GM19468 (cell line): Measurements from ENCODE around the gene NR3C1.
"Not testable (repeated sequence)": the region's sequence is repeated elsewhere in the genome, so short reads cannot be mapped to it uniquely, and the experiment has no call there.

ENCODE experiments used
- ATAC-seq: cut with Tn5 transposase; IDR thresholded peaks from one replicate; pipeline ENCODE4 v1.9.1; 2021; ENCODE audit warnings: mild to moderate bottlenecking, moderate library complexity, moderate number of reproducible peaks; ENCODE audit not compliant: unreplicated experiment; ENCODE audit errors: extremely low read depth

Gene NR3C1

DNA sequence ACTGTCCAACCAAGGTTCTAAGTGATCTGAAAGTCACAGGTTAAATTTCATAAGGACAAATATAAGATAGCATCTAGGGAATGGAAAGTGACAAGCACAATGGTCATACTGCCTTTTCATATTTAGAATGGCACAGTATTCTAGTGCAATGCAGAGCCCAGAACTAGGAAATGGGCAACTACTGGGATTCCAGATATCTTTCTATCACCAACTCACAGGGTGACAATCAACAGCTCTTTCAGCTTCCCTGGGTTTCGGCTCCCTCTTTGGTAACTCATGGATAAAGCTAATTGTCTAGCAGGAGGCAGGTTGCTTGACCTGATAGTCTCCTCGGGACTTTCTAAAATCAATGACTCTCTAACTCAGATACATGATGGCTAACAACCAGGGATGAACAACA, 60.4 kb downstream of the NR3C1 start:
- no peak for ATAC-seq

DNA sequence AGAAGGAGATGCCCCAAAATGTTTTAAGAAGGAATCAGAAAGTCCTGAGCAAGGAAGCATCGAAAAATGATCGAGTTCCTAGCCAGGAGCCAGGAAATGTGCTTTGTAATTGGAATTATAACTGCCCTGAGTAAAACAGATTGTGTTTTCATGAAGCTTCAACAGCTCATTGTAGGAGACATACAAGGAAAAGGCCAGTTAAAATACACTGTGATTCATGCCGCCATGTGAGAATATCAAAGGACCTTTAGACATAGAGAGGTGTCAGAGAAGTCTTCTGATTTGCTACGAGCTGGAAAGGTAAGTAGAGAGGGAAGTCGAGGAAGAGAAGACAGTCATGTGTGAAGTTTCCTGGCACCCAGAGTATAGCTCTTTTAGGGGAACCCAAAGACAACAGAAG, 60.9 kb downstream of the NR3C1 start:
- no peak for ATAC-seq

DNA sequence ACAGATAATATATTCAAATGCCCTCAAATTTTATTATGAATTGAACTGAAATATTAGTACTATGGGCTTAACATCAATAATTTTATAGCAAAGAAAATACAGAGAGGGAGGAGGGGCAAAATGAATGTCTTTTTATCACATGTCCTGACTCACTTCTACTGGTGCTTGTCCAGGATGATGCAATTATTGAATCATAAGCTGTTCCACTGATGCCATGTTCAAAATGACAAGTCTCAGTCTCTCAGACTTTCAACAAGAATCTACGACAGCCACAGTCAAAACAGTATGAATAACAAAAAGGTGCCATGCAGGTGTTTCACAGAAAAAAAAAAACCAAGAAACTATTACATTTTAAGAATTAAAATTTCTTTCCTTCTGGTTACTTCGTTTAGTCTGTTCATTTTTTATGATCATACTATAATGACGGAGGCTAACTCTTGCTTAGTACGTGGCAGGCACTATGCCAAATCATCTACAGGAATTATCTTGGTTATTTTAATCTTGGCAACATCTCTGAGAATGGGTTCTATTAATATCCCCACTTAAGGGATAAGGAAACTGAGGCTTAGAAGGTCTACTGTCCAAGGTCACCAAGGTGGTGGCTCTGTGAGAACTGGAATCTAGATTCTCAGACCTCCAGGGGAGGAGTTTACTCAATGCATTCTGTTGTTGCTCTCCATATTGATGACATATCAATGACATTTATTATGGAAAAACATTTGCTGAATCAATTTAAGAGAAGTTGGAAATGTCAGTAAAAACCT, 61.5 kb downstream of the NR3C1 start:
- no peak for ATAC-seq

DNA sequence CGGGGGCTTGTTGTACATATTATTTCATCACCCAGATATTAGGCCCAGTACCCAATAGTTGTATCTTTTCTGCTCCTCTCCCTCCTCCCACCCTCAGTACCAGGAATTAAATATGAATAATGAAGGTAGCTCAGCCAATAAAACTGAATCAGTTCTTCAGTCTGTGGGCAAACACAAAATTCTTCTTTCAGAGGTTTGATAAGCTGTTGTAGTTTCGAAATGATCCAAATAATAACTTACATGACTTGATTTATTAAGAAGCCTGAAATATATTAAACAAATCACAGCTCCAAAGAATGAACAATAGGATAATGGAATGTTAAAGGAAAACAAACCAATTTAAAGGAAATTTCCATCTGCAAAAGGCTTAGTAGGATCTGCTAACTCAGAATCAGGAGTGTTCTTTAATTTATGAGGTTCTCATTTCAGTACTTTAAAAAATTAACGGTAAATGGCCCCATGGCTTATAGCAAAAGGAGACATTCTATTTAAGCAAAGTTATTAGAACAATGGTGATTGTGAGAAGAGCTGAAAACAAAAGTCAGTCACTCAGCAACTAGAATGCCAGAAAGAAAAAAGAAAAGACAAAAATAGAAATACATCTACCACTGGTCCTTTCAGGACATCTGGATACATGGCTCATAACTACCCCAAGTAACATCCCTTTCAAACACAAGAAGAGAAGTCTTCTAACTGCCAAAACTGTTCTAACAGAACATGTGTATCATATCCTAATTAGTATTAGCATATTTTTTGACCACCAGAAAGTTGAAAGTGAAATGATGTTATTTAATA, 62.4 kb downstream of the NR3C1 start:
- ATAC-seq, result no peak

DNA sequence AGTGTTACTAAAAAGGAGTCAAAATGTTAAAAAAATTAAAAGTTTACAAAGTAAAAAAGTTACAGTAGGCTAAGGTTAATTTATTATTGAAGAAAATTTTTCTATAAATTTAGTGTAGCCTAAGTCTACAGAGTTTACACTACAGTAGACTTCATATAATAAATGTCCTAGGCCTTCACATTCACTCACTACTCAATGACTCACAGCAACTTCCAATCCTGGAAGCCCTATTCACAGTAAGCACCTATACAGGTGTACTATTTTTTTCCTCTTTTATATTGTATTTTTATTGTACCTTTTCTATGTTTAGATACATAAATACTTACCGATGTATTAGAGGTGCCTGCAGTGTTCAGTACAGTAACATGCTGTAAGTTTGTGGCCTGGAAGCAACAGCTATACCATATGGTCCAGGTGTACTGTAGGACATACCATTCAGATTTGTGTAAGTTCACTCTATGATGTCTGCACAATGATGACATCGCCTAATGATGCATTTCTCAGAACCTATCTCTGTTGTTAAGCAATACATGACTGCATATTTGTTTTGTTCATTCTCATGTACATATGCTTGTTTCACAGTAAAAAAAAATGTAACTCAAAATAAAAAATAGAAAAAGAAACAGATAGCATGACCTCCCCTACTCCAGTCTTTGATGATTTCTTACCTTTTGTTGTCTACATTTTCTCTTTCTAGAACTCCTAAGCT, 64.7 kb downstream of the NR3C1 start:
- no peak for ATAC-seq

DNA sequence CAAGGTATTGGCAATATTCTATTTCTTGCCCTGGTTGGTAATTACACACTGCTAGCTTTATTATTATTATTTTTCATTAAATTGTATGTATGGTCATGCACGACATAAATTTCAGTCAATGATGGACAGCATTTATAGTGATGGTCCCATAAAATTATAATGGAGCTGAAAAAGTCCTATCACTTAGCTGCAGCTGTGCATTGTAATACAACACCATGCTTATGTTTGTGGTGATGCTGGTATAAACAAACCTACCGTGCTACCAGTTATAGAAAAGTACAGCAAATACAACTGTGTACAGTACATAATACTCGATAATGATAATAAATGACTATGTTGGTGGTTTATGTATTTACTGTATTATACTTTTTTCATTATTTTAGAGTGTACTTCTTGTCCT, 65.5 kb downstream of the NR3C1 start:
- ATAC-seq, result no peak

DNA sequence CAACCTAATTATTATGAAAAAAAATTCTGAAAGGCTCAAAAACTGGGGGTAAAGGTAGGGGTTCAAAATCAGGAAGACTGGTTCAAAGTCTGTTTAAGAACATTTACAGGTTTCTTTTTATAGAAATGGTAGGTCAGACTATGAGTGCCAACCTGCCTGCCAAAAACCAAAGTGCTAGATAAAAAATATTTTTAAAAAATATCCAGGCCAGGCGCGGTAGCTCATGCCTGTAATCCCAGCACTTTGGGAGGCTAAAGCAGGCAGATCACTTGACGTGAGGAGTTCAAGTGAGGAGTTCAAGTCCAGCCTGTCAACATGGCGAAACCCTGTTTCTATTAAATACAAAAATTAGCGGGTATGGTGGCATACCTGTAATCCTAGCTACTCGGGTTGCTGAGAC, 67.0 kb downstream of the NR3C1 start:
- no peak for ATAC-seq

DNA sequence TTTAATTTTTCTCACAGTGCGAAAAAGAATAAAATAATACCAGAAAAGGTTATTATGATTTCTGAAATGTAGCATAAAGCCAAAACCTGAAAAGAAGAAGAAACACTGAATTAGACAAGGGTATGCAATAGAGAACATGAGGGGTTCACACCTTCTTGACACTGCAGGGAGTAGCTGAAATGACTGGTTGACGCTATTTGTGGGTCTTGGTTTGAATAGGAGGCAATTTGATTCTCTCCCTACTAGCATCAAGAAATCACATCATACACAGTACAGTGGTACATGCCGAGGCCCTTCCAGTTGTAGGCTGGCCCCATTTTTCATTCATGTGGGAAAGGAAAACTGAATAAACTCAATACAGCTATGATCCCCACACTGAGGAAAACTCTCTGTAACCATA, 68.6 kb downstream of the NR3C1 start:
- no peak for ATAC-seq

DNA sequence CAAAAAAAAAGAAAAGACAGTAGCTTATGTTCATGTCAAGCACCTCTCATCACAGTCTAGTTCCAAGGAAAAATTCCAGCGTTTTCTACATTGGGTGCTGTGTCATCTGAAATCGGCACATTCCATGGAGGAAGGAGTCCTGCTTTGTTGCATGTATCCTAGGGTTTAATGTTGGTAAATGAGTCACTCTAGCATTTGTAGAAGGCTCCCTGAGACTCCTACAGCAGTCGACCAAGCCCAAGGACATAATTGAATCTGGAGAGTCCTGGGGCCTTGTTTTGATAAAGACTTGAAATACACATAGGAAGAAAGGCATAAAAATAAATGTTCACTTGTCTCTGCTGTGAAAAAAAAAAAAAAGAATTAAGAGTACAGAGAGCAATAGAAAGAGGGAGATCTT, 69.1 kb downstream of the NR3C1 start:
- not testable (repeated sequence) for ATAC-seq

DNA sequence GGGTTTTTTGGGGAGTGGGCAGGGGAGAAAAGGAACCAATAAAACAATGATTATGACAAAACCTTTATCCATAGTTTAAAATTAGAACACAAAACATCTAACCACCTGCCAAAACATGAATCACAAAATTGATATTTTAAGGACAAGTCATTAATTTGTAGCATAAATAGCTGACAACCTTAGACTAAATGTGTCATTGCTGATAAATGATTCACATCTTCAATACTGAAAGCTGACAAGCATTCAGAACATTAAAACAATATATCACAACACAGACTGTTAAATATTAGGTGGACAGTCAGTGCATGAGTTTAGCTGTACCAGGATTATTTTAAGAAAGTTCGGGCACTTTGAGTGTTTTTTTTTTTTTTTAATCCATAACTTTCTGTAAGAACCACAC, 71.5 kb downstream of the NR3C1 start:
- no peak for ATAC-seq

DNA sequence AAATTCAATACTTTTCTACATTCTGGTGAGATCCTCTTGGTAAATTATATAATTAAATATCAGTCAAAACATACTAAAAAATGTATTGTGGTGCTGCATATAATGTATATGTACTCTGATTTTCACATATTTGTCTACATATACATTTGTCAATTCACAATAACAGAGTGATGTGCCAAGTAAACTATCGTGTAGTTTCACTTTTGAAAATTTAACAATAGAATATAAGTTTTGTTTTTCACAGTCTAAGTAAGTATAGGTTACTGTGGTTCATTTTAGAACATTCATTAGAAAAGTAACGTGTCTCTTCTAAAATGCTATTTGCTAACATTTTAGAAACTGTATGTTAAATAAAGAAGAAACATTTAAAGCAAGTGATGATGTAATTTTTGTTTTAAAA, 73.6 kb downstream of the NR3C1 start:
- no peak for ATAC-seq

DNA sequence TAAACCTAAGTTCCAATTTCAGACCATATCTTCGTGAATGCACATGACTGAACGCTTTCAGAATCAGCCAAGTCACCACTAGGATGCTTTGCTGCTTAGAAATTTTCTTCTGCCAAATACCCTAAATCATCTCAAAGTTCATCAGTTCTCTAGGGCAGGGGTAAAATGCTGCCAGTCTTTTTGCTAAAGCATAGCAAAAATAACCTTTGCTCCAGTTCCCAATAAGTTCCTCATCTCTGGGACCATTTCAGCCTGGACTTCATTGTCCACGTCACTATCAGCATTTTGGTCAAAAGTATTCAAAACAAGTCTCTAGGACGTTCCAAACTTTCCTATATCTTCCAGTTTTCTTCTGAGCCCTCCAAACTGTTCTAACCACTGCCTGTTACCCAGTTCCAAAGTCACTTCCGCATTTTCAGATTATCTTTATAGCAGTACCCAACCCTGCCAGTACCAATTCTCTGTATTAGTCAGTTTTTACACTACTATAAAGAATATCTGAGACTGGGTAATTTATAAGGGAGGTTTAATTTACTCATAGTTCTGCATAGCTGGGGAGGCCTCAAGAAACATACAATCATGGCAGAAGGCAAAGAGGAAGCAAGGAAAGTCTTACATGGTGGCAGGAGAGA, 74.8 kb downstream of the NR3C1 start:
- ATAC-seq, result no peak

DNA sequence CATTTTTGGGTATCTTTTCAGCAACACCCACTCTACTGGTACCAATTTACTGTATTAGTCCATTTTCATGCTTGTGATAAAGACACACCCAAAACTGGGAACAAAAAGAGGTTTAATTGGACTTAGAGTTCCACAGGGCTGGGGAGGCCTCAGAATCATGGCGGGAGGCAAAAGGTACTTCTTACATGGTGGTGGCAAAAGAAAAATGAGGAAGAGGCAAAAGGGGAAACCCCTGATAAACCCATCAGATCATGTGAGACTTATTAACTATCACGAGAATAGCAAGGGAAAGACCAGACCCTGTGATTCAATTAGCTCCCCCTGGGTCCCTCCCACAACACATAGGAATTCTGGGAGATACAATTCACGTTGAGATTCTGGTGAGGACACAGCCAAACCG, 78.4 kb downstream of the NR3C1 start:
- ATAC-seq, result not testable (repeated sequence)

DNA sequence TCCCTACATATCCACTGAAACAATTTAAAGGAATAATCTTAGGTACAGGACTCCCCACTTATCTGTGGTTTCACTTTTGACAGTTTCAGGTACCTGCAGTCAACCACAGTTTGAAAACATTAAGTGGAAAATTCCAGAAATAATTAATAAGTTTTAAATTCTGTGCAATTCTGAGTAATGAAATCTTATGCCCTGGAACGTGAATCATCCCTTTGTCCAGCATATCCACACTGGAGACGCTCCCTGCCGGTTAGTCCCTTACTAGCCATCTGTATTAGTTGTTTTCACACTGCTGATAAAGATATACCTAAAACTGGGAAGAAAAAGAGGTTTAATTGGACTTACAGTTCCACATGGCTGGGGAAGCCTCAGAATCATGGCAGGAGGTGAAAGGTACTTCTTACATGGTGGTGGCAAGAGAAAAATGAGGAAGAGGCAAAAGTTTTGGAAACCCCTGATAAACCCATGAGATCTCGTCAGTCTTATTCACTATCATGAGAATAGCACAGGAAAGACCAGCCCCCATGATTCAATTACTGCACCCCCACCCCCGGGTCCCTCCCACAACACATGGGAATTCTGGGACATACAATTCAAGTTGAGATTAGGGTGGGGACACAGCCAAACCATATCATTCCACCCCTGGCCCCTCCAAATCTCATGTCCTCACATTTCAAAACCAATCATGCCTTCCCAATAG, 80.4 kb downstream of the NR3C1 start:
- ATAC-seq, result not testable (repeated sequence)

DNA sequence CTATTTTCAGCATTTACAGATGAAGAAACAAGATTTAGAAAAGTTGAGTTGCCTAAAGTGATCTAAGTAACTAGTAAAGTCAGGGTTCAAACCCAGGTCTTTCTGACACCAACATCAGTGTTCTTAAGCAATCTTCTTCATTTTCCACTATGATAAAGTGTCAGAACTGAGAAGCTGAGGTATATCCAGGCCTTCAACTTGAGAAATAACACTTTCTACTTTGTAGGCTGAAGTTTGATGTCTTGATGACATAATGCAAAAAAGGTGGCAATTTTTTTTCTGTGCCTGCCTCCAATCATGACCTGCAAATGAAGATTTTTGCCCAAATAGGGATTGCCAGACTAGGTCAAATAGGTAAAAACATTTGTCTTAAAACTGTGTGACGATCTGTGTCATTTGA, 81.3 kb downstream of the NR3C1 start:
- no peak for ATAC-seq

DNA sequence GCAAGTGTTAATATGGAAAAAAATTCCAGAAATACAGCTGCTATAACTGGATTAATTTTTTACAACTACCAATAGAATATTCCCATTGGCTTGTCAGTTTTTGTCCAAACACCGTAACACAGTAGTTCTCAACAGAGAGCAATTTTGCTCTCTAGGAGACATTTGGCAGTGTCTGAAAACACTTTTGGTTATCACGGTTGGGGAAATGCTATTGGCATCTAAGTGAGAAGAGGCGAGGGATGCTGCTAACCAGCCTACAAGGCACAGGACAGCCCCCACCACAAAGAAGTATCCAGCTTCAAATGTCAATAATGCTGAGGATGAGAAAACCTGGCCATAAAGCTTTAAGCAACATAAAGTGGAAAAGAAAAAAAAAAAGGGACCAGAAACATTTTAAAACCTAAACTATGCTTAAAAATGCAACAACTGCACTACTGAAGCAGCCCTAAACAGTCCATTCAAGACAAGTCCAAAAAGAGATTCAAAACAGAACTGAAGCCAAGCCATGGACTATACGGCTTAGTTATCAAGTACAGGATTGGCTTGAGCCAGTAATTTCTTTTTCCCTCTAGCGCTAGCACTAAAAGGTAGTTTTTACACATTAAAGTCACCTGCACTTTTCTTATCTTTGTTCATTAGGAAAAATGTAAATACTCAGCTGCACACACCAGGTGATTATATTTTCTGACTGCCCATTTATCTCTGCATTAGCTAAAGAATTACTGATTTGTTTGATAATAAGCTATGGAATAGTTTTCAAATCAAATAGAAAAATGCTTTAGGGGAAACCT, 83.9 kb downstream of the NR3C1 start:
- no peak for ATAC-seq

DNA sequence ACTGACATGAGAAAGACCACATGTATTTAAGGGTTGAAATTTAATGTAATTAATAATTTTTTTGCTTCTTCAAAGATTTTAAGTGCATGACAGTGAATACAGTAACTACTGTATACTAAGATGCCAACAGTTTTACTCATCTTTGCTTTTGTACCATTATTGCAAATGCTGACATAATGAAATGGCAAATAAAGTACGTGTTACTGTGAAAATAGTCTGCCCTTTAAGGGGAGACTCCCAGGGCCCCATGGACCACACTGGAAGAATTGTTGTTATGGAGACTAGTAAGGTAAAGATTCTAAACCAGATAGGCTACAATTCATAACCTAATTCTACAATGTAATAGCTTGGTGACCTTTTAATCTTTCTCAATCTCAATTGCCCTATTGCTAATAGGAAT, 84.7 kb downstream of the NR3C1 start:
- ATAC-seq, result no peak

DNA sequence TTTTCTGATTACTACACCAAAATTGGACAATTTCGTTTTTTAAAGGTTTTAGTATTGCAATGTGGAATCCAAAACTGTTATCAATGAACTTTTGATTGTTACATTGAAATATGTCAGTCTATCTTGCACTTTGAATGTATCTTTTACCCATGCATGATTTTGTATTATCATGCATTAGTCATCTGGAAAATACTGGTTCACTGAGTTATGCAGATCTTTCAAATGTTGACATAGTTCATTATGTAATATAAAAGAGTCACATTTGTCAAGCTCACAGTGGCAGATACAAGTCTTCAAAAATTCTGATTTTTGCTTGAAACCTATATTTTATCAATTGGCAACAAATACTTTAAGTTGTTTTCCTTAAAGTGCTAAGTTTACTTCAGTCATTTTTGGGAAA, 85.2 kb downstream of the NR3C1 start:
- no peak for ATAC-seq

DNA sequence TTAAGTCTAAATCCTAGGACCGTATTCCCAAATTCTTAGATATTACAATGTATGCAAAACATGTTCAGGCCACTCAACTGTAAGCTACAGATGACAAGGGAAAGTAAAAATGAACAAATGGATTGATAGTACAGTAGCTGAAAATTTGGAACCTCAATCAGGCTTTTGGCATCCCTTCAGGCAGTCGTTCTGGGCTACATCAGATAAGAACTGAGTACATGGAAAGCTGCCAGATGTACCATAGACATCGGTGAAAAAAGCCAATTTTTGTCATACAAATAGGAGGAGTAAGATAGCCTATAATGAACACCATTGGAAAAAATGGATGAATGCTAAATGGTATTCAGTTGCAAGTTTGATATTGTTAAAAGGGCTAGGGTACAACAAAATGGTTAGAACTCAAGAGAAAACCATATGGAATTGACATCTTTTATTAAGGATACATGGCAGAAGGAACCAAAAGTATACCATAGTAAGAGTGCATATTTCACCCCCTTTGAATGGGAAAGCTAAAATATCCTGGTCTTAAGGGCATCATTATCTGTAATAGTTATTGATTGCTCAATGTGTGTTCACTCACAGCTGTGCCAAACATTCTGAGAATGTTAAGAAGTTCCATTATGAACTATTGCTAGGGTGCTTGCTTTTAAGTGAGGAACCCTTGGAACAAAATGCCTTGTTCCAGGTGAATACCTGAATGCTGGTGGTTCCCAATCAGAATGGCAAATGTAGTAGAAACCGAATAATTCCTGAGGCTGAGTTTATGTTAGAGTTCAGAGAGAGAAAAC, 86.4 kb downstream of the NR3C1 start:
- ATAC-seq, result no peak
